ENCODE measurements around the gene GFI1B.
"Not testable (repeated sequence)": the region's sequence is repeated elsewhere in the genome, so short reads cannot be mapped to it uniquely, and the experiment has no call there.

The GFI1B gene

GRCh38 chr9:133014696-133015095 lies 36.2 kb downstream of the GFI1B start:
- no peak for DNase-seq (ENCODE audit: low read depth)

- DNase-seq (ENCODE audit: low read depth) = no peak
Observed at GRCh38 chr9:133023117-133023890, 44.8 kb downstream of the GFI1B start.

DNA sequence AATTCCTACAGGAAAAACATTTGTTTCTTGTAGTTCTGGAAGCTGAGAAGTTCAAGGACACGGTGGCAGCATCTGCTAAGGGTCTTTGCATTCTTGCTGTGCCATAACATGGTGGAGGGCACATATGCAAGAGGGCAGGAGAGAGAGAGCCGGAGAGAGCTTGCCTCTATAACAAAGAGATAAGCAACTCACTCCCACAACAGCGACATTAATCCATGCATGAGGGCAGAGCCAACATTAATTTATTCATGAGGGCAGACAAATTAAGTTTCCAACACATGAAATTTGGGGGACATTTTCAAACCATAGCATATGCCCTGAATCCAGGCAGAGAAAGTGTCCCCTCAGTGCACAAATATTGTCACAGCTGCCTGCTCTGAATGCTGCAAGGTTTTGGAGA lies 47.9 kb downstream of the GFI1B start:
- no peak for DNase-seq (ENCODE audit: low read depth)

- no peak for DNase-seq (ENCODE audit: low read depth)
Observed at GRCh38 chr9:133027134-133027533, 48.6 kb downstream of the GFI1B start.

- DNase-seq (ENCODE audit: low read depth) = no peak
Observed at GRCh38 chr9:133028221-133028620, 49.7 kb downstream of the GFI1B start.

GRCh38 chr9:133029994-133030316 lies 51.5 kb downstream of the GFI1B start:
- no peak for DNase-seq (ENCODE audit: low read depth)

DNA sequence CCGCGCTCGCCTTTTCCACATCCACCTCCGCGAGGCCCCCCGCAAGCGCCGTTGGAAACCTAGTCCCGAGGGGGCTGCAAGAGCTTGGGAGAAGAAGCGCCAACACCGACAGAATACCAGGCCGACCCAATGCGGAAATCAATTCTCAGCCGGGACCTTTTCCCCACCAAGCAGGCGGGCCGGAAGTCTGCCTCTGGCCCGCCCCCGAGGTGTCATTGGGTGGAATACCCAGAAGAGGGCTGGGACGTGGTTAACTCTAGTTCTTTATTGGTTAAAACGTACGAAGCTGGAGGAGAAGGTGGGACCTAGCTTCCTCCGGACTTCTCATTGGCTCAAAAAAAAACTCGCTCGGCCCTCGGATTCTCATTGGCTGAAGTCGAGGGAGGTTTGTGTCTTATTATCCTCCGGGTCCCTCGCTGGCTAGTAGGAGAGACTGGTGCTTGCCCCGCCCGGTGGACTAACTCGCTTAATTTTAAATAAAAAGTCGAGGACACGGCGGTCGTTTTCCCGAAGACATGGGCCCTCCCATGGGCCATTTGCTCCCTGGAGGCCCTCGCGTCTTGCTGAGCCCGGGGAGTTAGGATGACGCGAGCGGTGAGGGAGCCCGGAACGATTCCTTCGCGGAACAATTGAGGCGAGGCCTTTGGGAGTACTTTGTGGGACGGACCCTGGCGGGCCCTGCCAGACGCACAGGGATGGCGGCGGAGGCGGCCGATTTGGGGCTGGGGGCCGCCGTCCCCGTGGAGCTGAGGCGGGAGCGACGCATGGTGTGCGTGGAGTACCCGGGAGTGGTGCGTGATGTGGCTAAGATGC lies 52.0 kb downstream of the GFI1B start, which contains the start of gene GTF3C5:
GTF3C5 (plus strand) TSS at position 681 of the 813 bp plus-strand sequence; CDS start at position 696, 15 bp downstream.
- peak; percentile 97 for DNase-seq (ENCODE audit: low read depth)

- DNase-seq (ENCODE audit: low read depth) = no peak
Observed at GRCh38 chr9:133031130-133031422, 52.6 kb downstream of the GFI1B start.

DNA sequence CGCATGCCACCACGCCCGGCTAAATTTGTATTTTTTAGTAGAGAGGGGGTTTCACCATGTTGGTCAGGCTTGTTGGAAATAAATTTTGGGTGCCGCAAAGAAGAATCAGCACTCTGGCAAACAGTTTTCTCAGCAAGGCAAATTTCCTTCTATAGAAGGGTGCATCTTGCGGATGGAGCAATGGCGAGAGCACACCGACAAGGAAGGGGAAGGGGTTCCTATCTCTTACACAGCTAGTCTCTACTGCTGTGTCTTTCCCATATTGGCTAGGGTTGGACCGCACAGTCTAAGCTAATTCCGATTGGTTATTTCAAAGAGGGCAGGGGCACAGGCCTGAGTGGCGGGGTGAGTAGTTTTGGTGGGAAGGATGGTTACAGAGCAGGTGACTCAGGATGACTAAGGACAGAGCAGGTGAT lies 53.0 kb downstream of the GFI1B start:
- DNase-seq (ENCODE audit: low read depth) = no peak

- no peak for DNase-seq (ENCODE audit: low read depth)
Observed at GRCh38 chr9:133032171-133032570, 53.7 kb downstream of the GFI1B start.

DNA sequence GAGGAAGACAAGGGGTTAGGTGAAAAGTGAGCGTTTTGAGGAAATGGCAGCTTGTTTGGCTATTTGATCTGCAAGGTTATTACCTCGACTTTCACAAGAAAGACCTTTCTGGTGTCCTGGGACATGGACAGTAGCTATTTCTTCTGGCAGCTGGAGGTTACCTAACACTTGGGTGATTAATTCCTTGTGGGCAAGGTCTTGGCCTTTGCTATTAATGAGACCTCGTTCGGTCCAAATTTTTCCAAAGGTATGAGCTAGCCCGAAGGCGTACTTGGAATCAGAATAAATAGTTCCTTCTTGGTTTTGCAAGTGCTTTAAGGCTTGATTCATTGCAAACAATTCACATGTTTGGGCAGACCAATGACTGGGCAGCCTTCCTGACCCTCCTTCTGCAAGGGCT lies 57.2 kb downstream of the GFI1B start:
- no peak for DNase-seq (ENCODE audit: low read depth)

GRCh38 chr9:133037775-133038515 lies 59.5 kb downstream of the GFI1B start:
- no peak for DNase-seq (ENCODE audit: low read depth)

DNA sequence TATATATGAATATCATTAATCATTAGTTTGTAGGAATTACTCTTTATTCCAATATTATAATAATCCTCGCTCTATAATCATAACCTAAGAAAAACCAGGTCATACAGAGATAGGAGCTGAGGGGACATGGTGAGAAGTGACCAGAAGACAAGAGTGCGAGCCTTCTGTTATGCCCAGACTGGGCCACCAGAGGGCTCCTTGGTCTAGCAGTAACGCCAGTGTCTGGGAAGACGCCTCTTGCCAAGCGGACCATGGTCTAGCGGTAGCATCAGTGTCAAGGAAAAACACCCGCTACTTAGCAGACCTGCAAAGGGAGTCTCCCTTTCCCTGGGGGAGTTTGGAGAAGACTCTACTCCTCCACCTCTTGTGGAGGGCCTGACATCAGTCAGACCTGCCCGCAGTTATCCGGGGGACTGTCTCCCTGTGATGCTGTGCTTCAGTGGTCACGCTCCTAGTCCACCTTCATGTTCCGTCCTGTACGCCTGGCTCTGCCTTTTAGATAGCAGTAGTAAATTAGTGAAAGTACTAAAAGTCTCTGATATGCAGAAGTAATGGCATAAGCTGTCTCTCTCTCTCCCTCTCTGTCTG lies 62.5 kb downstream of the GFI1B start:
- DNase-seq (ENCODE audit: low read depth) = not testable (repeated sequence)

Data from non-pigmented ciliary epithelial cell (primary cell).